Hematopoietic multipotent progenitor cell treated with erythropoietin and hydrocortisone succinate and interleukin-3 and kit ligand, for 15 days (in vitro differentiated cells): ENCODE data around the gene MIEF1.

Experiments
- DNase-seq: peaks from one replicate; pipeline ENCODE4 v3.0.0-alpha.2; 2015; ENCODE audit warnings: low spot score

MIEF1 gene

DNA sequence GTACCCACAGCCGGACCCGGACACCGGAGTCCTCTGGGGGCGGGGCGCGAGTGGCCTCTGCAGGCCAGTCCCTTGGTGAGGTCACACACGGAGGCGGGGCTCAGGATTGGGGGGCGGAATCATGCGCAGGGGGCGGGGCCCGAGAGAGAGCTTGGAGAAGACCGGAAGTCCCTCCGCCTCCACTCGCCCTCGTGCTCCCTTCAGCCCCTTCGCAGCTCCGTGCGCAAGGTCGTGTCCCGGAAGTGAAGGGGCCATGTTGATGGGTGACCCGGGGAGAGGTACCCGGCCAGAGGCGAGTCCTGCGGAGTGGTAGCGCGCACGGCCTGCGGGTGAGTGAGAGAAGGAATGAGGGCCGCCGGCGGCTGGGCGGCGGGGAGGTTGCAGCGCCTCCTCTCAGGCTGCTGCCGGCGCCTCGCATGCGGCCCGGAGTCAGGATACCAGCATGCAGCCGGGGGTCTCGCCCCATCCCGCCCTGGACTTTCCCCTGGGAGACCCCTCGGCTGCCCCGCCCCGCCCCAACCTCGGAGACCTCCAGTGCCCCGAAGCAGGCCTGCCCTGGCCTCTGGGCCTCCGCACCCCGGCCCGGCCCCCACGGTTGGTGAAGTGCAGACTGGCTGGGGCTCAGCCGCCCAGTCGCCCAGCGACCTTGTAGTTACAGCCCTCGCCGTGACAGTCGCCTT, at the start of gene MIEF1:
Gene MIEF1, plus strand, starts transcription at position 182 of the 680 bp plus-strand sequence. CDS start 9,005 bp downstream, outside the sequence.
- DNase-seq, result peak; percentile 94

DNA sequence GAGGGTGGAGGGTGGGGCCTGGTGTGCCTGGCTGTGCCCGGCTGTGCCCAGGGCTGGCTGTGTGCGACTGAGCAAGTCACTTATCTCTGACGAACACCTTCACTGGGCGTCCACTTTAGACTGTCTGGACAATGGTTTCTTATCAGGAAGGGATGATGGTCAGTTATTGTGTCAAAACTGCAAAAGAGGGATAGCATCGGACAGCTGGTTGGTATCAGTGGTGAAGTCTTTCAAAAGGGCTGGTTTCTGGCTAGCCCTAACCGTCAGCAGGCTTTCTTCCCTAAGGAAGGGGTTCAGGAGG, 49.4 kb upstream of the MIEF1 start:
- peak; percentile 91 for DNase-seq

DNA sequence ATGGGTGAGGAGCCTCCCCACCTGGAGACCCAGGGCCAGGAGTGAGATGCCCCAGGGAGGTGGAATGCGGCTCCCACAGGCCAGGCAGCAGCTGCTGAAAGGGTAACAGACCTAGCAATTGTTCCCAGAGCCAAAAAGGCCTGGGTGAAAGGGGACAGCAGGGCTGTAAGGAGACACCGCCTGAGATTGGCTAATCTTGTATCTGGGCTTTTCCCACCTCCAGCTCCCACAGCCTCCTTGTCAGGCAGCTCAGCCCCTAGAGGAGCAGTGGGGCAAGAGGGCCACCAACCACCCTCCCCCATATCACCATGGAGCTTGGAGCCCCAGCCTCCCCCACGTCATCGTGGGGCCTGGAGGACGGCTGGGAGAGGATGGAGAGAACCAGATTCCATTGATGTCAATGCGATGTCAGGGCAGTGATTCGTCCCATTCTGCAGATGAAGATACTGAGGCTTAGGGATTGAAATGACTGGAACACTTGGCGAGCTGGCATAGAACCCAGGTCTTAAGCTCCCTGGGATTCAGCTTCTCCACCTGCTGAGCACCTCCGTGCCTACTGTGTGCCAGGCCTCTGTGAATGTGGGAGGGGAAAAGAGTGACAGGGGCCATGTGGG, 48.2 kb upstream of the MIEF1 start:
- DNase-seq, result no peak

DNA sequence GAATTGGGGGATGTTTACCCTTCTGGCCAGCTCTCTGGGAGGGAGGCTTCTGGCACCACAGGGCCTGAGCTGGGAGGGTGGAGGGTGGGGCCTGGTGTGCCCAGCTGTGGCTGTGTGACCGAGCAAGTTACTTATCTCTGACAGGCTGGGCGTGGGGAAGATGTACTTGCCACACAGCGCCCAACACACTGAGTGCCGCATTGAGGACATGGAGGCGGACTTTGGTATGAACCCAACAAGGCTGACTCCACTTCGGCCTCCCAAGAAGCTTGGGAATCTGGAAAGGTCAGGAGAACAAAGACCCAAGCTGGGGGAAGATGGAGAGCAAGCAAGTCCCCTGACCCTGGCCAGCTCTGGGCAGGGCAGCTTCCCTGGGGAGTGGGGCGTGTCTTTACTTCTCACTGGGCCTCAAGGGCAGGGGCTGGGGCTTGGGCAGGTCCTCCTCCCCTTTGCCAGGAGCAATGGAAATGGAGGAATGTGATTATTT, 47.7 kb upstream of the MIEF1 start:
- peak; percentile 94 for DNase-seq

DNA sequence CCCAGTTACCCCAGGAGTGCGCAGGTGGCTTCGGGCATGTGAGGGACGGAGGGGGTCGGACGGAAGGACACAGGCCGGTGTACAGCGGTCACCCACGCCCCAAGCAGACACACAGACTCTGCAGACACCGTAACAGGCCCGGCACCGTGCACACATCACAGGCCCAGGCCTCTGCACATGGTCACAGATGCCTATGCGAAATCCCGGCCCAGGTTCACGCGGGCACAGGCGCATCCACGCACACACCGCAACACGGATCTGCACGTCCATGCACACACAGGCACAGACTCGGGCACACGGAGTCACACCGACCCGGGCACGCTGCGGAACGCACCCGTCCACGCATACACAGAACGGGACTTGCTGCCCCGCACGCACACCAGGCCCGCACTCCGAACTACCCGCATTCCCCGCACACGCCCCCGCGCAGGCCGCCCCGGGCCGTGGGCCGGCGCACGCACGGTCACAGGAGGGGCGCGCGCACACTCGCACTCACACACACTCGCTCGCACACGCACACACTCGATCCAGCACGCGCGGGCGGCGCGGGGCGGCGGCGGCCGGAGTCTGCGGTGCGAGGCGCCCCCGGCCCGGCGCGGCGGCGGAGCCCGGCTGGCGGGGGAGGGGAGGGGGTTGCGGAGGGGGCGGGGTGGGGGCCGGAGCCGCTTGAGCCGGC, 45.4 kb upstream of the MIEF1 start, which contains the start of gene MGAT3:
Gene MGAT3, plus strand, starts transcription at position 491 of the 676 bp plus-strand sequence. CDS start 30,336 bp downstream, outside the sequence.
- DNase-seq, result no peak

DNA sequence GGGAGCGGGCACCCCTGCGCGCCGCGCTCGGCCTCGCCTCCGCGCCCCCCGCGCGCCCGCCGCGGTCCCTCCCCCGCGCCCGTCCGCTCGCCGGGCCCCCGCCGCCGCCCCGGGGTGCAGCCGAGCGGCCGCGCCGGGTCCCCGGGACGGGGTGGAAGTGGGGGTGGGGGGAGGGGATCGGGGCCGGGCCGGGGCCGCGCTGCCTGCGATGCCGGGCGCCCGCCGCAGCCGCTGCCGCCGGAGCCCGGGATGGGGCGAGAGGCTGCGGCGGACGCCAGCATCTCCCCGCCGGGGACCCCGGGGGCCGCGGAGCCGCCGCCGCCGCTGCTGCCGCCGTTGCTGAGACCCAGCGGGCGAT, 44.9 kb upstream of the MIEF1 start:
- DNase-seq, result no peak

DNA sequence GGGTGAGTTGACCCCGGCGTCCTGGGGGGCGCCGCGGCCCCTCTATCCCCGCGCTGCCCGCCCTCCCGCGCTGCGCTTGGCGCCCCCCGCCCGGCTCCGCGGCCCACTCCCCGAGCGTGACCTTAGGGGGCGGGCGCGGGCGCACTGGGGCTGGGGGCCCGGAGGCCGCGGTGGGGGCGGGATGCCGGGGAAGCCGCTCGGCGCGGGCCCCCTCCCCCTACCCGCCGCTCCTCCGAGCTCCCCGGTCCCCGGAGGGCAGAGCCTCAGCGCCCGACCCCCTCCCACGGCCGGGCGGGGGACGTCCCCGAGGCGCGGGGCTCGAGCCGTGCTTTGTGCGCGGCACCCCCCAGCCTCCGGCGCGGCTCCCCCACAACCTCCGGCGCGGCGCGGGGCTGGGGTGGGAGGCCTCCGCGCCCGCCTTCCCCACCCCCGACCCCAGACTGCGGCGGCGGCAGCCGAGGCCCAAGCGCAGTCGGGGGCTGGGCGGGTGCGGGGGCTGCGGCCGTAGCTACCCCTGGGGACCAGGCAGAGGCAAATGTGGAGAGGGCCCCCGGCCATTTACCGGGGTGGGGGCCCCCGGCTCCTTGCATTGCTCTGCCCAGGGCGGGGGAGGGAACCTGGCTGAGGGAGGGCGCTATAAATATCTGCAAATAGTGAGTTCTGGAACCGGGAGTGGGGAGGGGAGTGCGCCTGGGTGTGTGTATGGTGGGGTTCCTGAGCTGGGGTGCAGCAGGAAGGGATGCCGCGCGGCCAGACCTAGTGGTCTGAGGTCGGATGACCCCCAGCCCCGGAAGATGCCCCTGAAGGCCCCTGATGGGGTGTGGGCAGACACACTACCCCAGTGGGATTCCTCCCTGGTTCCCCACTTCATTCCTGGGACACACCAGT, 44.3 kb upstream of the MIEF1 start:
- no peak for DNase-seq

DNA sequence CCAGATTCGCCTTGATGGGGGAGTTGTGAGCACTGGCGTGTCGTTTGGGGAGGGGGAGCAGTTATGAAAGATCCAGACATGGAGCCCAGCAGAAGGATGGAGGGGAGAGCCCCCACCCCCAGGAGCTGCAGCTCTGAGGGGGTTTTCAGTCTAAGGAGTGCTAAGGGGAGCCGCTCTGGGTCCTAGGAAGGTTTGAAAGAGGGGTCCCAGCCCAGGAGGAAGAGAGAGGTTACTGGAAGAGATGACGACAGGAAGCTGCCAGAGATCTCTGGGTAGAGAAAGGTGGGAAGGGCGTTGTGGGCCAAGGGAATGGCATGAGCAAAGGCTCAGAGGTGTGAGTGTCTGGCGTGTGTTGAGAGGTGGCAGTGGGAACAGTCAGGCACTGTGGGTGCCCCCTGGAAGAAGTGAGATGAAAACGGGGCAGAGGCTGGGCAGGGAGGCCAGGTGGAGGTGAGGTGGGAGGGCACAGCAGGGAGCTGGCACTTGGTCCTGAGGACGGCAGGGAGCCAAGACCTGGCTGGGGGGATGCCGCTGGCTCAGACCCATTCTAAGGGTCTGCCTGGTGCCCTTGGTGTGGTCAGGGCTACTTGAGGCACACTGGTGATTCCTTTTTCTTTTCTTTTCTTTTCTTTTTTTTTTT, 43.5 kb upstream of the MIEF1 start:
- DNase-seq, result no peak

DNA sequence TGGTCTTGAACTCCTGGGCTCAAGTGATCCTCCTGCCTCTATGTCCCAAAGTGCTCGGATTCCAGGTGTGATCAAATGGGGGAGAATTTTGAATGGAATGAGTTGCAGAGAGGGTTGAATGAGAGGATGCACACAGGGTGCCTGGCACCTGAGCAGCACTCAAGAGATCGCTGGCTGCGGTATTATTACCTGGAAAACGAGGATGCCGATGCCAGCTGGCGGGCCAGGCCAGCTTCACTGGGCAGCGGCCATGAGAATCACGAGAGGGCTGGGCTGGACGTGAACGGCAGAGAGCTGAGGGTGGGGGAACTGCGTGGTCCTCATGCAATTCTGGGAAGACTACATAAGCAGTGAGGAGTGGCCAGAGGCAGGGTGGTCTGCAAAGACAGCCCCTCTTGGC, 42.4 kb upstream of the MIEF1 start:
- no peak for DNase-seq

DNA sequence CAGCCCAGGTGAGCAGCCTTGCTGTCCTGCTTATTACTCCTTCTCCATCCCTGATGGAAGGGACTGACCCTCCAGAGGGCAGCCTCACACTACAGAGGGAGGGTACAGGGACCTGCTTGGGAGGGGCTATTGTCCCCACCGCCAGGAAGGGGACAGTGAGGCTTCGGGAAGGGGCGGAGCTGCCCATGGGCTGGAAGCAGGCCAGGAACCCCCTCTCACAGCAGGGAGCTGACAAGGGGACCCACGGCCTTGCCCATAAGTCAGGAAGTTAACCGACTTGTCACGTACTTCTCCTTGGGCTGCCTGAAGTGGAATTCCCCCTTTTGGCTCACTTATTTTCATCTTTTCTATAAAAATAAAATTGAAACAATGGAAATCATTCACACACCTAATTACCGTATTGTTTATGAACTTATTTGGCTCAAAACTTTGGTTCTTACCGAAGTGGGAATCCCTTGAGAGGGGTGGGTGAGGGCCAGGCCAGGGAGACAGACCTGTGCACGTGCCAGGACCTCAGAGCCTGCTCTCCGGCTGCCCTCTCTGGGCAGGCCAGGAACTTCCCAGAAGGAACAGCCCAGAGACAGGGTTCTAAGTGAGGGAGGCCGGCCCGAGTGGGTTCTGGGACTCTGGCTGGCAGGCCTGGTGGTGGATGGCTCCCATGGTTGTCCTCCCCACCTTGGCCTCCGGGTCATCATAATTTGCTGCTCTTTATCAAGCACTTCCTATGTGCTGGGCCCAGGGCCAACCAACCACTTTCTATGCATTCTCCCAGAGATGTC, 39.5 kb upstream of the MIEF1 start:
- DNase-seq, result peak; percentile 62

DNA sequence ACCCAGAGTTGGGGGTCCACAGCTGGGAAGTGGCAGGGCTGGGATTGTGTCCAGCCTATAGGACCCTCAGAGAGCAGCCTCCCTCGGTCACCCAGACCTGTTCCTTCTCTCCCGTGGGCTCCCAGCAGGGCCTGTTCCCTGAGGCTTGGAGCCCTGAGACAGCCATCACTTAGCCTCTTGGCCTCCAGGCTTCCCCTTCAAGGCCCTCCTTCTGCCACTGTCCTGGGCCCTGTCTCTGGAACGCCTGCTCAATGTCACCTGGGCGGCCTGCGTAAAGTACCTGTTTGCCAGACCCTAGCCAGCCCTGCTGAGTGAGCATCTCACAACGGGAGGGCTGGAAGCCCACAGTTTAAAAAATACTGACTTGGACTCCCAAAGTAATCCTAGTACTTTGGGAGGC, 38.8 kb upstream of the MIEF1 start:
- DNase-seq, result no peak

DNA sequence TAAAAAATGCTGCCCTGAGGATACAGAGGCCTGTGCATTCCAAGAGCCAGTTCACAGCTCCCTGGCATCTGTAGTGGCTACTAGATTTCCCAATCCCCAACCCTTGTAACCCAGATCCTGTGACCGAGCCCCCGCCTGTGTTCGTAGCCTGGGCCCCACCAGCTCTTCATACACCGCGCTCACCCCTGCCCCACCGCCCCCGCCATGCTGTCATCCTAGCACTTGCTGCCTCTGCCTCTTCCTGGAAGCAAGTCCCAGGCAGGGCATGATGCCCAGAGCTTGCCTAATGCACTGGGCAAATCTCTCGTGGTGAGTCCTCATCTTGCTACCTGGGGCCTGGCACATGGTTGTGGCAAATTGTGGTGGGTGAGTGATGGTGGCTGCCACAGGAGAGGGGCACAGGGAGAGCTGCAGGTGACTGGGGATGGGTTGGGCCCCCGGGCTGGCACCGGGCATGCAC, 38.1 kb upstream of the MIEF1 start:
- no peak for DNase-seq

DNA sequence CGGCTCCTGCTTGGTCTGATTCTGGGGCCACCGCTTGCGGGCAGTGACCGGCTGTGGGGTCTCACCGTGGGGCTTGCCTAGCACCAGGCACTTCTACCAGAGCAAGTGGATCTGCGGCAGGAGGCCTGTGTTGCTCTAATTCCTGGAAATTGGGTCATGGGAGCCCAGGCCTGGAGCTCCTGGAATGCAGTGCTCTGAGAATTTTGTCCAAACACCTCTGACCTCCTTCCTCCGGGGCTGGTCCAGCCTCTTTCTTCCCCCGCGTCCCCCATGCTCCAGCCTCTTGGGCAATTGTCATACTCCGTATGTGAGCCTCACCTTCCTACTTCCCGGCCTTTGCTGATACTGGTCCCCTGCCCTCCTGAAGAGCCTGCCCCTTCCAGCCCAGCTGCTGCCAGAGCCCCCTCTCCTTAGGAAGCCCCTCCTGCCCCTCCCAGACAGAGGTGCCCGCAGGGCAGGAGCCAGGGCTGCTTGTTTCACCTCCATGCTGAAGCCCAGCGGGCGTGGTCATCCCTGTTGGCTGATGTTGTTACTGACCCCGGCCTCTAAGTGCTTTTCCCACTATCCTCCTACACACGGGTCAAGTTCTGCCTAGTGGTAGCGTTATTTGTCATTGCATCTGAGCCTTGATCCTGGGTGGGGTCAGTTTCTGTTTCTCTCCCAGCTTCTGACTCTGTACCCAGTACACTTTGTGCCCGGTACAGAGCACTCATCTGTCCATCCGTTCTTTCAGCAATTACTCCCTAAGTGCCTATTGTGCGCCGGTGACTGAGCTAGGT, 35.7 kb upstream of the MIEF1 start:
- DNase-seq, result no peak

DNA sequence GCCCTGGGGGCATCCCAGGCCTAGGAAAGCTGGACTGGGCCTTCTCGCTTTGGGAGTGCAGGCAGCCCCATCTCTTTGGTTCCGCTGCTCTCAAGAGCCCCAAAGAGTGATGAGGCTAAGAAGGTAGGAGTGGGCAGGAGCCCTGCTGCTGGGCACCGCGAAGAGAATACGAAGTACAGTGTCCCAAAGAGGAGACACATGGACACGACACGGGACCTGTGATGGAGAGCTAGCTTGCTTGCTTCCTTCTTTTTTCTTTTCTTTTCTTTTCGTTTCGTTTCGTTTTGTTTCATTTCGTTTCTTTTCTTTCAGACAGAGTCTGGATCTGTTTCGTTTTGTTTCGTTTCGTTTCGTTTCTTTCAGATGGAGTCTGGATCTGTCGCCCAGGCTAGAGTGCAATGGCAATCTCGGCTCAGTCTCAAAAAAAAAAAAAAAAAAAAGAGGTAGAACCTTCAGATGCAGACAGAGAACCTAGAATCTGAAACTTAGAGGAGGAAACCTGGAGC, 34.6 kb upstream of the MIEF1 start:
- DNase-seq, result no peak

DNA sequence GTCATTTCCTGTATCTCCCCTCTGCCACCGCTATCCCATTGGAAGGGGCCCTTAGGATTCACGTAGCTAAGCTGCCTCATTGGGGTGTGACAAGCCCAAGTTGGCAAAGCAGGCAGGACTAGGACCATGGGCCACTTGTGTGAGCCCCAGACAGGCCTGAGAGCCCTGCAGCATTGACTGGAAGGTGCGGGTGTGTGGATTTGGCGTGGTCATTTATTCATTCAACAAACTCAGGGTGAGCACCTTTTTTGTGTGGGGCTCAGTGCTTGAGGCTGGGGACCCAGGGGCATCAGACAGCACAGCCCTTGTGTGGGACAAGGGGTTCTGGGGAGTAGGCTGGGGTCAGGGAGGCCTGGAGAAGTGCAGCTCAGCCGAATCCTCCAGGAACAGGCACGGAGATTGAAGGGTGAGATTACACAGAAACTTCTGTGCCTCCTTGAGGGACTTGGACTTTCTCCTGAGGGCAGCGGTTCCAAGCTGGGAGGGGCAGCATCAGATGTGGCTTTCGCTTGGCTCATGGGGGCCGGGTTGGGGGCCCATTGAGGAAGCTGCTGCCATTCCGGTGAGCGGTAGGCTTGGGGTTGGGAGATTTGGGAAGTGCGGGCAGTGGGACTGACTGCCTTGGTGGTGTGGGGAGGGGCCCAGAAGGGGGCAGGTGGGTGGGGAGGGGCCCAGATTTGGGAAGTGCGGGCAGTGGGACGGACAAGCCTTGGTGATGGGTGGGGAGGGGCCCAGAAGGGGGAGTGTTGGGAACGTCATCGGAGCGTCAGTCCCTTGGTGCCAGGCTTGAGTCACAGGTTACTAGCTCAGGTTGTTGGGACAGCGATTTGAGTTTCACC, 33.4 kb upstream of the MIEF1 start:
- no peak for DNase-seq

DNA sequence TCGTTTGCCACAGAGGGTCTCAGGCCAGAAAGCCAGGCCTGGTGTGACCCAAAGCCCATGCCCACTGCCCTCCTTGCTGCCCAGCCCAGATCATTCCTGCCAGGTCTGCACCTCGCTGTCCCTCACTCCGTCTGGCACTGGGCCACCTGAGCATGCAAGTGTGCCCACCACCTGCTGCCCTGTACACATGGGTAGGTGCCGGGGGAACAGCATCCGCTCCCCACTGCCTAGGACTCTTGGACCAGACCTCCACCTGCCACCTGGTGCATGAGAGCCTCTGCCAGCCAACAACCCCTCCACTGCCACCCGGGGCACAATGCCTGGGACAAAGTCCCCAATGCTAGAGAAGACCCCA, 32.8 kb upstream of the MIEF1 start:
- no peak for DNase-seq

DNA sequence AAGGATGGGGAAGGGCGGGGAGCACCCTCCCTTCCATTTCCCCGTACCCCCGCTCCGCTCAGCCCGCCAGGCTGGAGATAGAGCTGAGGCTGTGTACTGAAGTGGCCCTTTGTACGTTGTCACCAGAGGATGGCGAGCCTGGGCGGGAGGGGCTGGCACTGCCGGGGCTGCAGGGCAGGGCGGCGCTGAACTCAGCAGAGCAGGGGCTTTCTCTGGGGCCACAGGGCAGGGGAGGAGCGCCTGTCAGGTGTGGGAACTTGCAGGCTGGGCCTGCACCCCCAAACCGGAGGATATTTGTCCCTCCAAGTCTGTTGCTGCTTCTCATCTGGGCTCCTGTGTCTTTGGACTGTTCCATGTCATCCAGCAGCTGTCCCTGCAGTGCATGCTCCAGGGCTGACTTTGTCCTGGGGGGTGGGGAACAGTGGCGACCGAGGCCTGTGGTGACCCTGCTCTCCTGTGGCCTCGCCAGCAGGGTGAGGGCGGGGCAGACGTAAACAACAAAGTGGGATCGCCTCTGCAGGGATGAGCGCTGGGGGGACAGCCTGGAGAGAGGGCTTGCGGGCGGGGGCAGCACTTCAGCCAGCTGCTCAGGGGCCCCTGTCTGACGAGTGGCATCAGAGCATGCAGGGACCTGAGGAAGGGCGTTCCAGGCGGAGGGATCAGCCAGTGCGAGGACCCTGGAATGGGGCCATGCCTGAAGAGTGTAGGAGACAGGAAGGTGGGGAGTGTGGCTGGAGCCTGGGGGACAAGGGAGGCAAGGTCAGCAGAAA, 32.2 kb upstream of the MIEF1 start:
- DNase-seq, result no peak
